Testis (tissue), 2 donors: ENCODE measurements around the gene PRSS12.

Experiments used
- CTCF ChIP-seq, 3 experiments: fragments of 450-650 bp in 2 of 3; fragments of 200-600 bp in 1 of 3; sonication (generic) in 1 of 3; IDR thresholded peaks; one replicate each; pipeline ENCODE4 v1.5.1; 2016 to 2019; ENCODE audit warnings: antibody characterized with exemption in 3 of 3, mild to moderate bottlenecking in 2 of 3, moderate library complexity in 1 of 3
- POLR2A ChIP-seq: fragments of 450-650 bp; IDR thresholded peaks from one replicate; pipeline ENCODE4 v1.6.1; 2017; ENCODE audit warnings: antibody characterized with exemption, mild to moderate bottlenecking, moderate library complexity

- no peak for TF ChIP-seq POLR2A
- no peak for TF ChIP-seq CTCF (IDR thresholded peaks at IDR 0.05)
Measured at GRCh38 chr4:118396881-118397622, 44.2 kb upstream of the PRSS12 start.
